IPS-NIHi11 (cell line): ENCODE results near the gene DHRS7.
A peak's percentile ranks its signal among the peaks of the same experiment; 100 is the strongest.

ENCODE experiments used
- DNase-seq: peaks from one replicate; pipeline ENCODE4 v3.0.0; 2012; ENCODE audit warnings: mixed read lengths, low spot score

DHRS7 gene, protein sequence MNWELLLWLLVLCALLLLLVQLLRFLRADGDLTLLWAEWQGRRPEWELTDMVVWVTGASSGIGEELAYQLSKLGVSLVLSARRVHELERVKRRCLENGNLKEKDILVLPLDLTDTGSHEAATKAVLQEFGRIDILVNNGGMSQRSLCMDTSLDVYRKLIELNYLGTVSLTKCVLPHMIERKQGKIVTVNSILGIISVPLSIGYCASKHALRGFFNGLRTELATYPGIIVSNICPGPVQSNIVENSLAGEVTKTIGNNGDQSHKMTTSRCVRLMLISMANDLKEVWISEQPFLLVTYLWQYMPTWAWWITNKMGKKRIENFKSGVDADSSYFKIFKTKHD

DNA sequence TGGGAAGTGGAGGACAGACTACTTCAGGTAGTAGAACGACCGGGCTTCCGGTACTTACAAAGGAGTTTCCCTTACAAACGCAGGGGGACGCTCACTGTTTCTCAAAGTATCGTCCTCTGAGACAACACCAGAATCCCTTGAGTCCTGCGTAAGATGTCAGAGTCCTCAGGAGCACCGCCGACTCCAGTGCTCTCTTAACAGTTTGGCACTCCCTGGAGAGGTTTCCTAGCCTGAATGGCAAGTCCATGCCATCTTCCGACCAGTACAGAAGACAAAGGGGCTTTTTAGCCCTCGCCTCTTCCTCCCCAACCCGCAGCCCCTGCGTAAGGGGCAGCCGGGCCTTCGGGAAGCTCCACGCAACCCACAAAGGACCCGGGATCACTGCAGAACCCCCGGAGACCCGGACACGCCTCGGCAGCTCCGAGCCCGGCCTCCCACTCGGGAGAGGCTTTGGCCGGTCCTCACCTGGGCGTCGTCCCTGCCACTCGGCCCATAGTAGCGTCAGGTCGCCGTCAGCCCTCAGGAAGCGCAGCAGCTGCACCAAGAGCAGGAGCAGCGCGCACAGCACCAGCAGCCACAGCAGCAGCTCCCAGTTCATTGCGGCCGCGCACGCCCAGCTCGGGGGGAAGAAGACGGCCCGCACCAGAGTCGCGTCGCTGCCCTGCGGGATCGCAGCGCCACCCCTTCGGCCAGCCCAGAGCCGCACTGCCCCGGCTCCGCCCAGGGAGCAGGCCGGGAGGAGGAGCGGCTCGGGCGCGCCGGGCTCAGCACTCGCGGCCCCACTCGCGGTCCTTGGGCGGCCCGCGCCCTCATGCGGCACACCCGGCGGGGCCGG, at the start of gene DHRS7:
Gene DHRS7, minus strand, starts transcription at position 687 of the 835 bp plus-strand sequence. Its CDS starts 89 bp downstream, at position 598.
- DNase-seq: peak; percentile 85

DNA sequence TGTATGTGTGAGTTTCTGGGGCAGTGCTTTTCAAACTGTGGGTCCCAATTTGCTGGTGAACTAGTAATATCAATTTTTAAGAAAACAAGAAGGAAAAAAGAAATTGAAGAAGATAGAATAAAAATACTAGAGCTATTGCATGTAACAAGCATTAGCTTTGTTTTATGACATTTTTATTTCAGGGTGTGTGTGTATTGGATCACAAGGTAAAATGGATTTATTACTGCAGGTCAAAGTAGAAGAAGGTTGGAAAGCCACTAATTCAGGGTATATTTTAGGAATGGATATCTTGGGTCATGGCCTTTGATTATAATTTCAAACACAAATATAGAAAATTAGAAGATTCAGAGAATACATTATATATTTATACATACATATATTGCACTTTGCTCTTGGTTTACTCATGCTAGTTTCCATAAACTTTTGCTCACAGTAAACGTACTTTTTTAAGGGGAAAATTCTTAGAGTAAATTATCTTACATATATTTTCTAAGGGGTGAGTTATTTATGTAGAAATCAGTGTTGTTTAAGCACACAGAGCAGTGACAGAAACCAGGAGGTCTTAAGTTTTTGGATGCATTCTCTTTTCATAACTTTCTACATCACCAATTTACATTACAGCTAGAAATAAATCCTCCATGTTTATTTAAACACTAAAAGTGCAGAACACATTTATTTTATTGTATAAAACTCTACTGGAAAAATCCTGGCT, 49.4 kb upstream of the DHRS7 start:
- no peak for DNase-seq

DNA sequence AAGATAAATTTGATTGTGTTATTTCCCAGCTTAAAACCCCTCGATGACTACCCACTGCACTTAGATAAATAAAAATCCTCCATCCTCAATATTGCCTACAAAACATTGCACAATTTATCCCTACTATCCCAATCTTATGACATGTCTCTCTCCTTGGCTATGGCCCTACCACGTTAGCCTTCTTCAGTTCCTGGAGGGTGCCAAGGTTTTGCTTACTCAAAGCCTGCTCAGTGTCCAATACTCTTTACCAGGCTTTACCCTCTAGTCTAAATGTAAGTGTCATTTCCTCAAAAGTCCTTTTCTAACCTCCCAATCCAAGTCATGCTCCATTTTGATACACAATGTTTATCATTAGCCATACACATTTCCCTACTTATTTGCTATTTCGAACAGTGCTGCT, 48.8 kb upstream of the DHRS7 start:
- DNase-seq: no peak

DNA sequence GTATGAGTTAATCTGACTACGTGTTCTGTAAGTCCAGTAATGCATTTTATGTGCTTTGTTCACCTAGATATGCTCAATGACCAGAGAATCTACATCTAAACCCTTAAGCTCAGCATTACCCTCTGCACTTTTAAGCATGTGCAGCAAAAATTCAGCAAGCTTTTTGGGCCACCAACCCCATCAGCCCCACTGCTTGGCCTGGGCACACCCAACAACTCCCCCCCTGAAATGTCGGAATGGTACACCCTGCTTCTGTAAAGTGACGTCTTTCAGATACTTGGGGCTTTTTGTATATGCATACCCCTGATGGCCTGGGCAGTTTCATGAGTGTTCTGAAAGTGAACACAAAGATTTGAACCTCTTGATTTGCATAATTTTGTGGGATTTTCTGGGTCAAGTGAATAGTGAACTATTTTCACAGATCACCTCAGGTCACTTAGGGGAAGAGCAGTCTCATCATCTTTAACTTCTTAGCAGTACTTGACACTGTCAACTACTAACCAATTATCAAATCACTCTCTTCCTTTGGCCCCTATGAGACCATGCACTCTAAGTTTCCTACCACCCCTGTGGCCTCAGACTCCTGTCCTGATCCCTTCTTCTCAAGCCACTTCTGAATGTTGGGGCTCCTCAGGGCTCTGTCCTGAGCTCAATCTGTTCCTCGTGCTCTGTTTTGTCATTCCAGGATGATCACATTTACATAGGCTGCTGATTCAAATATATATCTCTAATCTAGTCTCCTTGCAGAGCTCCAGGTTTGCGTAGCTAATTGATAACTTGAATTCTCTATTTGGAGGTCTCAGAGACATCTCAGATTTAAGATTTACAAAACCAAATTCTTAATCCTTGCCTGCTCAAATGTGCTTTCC, 47.5 kb upstream of the DHRS7 start:
- no peak for DNase-seq

DNA sequence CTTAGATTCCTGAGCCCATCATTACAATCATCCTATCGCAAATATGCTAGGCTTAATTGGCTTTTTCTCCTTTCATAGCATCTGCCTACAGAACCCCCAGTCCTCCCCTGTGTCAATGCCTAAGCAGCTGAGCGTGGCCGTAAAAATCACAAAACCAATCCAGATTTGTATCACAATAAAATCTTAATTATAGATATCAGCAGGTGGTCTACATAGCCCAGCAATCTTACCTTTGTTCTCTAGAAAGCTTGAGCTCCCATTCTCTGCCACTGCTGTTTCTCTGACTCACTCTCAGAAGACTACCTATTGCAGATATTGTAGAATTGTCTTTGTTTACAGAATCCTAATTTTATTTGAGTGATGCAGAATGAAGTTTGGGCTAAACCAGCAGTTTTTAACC, 46.0 kb upstream of the DHRS7 start:
- no peak for DNase-seq

- no peak for DNase-seq
These were observed 45.5 kb upstream of the DHRS7 start for GRCh38 chr14:60210703-60211102.

DNA sequence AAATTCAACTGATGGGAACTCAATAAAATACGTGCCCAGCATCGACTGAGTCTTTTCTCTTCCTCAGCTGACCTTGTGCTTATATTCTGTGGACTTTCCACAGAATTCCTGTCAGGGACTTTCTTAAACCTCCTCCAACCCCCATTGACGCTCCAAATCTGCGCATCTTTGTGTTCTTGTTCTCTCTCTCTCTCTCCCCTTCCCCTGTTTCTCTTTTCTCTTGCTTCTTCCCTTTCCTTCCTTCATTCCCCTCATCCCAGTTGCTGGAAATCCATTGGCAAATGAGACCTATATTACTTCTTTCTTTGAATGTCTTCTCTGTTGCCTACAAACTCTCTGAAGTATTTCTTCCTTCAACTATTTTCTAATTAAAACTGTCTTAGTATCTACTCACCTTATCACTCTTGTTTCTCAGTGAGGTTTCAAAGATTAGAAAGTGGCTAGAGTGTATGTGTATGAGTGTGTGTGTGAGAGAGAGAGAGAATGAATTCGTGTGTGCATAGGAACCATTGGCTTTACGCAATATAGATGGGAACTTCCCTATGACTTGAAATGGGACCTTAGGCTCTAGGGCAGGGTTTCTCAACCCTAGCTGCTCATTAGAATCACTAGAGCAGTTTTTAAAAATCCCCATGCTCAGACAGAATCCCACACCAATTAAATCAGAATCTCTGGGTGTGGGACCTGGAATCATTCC, 41.8 kb upstream of the DHRS7 start:
- DNase-seq: no peak

- no peak for DNase-seq
These were observed 41.1 kb upstream of the DHRS7 start for GRCh38 chr14:60206249-60206670.

GRCh38 chr14:60204843-60205774, 39.9 kb upstream of the DHRS7 start:
- no peak for DNase-seq

- no peak for DNase-seq
These were observed 39.1 kb upstream of the DHRS7 start for GRCh38 chr14:60204104-60204842.

GRCh38 chr14:60199321-60199720, 34.1 kb upstream of the DHRS7 start:
- no peak for DNase-seq

DNA sequence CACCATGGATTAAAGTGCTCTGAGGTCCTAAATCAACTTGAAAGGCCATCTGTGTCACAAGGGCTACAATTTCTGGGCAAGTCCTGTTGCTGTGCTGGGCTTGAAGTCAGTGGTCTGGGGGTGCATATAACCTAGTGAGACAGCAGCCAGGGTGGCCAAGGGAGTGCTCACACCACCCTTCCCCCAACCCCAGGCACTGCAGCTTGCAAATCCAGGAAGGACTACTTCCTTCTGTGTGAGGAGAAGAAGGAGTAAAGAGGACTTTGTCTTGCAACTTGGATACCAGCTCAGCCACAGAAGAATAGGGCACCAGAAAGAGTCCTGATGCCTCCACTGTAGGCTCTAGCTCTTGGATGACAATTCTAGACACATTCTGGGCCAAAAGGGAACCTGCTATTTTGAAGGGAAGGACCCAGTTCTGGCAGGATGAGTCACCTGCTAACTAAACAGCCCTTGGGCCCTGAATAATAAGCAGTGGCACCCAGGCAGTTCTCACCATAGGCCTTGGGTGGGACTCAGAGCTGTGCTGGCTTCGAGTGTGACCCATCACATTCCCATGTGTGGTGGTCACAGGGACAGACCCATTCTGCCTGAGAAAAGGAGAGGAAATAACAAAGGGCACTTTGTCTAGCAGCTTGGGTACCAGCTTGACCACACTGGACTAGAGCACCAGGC, 32.6 kb upstream of the DHRS7 start:
- no peak for DNase-seq

GRCh38 chr14:60196291-60196690, 31.1 kb upstream of the DHRS7 start:
- DNase-seq: no peak

DNA sequence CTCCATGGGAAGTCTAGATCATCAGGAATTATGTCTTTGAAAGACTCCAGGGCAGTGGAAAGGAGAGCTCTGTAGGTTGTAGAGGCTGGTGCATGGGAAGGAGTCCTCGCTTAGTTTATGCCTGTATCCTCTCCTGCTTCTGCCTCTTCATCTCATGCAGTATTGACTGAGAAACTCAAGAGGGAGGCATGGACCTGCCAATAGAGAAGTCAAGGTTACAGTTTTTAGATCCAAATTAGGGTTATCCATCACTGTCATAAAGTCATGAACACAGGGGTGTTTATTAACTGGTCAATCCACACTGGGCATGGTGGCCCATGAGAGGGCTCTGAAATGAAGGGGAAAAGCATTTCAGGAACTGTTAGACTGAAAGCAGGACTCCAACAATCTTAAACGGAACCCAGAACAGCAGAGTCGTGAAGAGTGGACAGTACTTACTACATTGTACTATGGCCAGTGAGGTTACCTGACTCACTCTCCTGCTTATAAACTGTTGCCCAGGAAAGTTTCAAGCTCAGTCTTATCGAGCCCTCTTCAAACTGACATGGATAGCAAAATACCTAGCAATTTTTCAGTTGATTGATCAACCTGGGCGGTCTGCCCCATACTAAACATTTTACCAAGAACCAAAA, 30.1 kb upstream of the DHRS7 start:
- no peak for DNase-seq

DNA sequence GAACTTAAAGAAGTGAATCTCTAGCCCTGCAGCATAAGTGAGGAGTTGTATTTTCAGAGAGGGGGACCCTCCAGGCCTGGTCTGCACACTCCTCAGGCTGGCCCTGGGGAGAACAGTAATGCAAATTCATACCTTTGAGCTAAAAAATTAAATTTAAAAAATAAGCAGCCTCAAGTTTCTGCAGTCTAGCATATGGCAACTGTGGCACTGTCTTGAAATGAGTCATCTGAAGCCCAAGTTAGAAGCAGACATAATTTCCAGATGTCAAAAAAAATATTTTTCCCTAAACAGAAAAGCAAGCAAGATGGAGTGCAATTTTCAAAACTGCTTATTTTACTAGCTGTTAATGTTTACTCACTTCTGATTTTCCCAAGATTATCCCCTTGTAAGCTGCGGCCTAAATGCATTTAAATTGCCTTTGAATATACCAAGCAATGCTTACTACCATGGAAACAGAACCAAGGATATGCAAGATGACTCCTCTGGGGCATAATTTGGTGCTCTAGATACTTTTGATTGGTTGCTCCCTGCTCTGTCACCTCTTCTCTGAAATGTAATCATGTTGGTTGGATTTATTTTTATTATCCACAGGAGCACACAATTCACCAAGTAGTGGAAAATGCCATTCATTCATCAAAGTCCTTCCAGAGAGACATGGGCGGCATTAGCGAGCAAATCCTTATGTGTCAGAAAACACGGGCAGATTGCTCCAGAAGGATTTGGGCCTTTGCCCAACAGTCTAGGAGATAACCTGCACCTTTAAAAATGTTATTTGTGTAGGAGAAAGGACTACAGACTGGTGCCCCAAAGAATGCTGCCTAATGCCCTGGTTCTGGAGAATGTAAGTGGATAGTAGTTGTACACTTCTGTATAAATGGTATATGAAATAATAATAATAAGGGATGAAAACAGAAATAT, 25.0 kb upstream of the DHRS7 start:
- no peak for DNase-seq

DNA sequence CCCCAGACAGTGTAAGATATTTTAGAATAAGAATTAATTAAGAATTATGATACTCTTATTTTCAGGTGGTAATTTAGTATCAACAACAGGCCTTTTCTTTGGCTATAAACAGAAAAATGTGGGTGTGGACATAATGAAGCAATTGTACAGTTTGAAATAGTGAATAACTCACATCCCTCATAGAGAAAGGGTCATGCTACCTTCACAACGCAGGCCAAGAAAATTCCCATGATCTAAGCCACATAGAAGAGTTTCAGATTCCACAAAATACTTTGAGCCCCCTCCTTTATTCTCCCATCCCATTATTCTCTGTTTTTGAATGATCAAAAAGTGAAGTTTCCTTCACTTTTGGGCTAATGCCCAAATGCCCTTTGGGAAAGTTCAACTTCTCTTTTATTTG, 23.5 kb upstream of the DHRS7 start:
- no peak for DNase-seq

- DNase-seq: no peak
These were observed 22.9 kb upstream of the DHRS7 start for GRCh38 chr14:60188115-60188514.
